ENCODE measurements around the gene GZMH.

- no peak for TF ChIP-seq CTCF (IDR thresholded peaks at IDR 0.05)
- TF ChIP-seq POLR2AphosphoS5 (IDR thresholded peaks at IDR 0.05) = no peak
- no peak for TF ChIP-seq POLR2A (IDR thresholded peaks at IDR 0.05)
- TF ChIP-seq EP300 (IDR thresholded peaks at IDR 0.05) = no peak
Observed at GRCh38 chr14:24574206-24574774, 35.2 kb downstream of the GZMH start.
